A204.1 (cell line): ENCODE data around the gene CSNK1G2.

ENCODE experiments used
- FAIRE-seq: peaks from 2 replicates; lab custom pipeline; 2012; peaks lifted over from hg19 to GRCh38; lab: Jason Lieb, UNC

Gene CSNK1G2

GRCh38 chr19:1989513-1990229, 48.7 kb downstream of the CSNK1G2 start:
- no peak for FAIRE-seq

GRCh38 chr19:1990230-1991017, 49.5 kb downstream of the CSNK1G2 start:
- FAIRE-seq: no peak

GRCh38 chr19:1991018-1991913, 50.3 kb downstream of the CSNK1G2 start:
- no peak for FAIRE-seq

- FAIRE-seq: no peak
Observed at GRCh38 chr19:1992759-1993260, 51.8 kb downstream of the CSNK1G2 start.

- FAIRE-seq: no peak
Observed at GRCh38 chr19:1997353-1998233, 56.6 kb downstream of the CSNK1G2 start.

- FAIRE-seq: no peak
Observed at GRCh38 chr19:1998712-1999708, 58.0 kb downstream of the CSNK1G2 start.

GRCh38 chr19:1999856-2000515, 59.0 kb downstream of the CSNK1G2 start:
- FAIRE-seq: no peak

GRCh38 chr19:2003874-2004273, 62.9 kb downstream of the CSNK1G2 start:
- FAIRE-seq: no peak

- FAIRE-seq: no peak
Observed at GRCh38 chr19:2010135-2010668, 69.2 kb downstream of the CSNK1G2 start.

- no peak for FAIRE-seq
Observed at GRCh38 chr19:2011169-2011568, 70.2 kb downstream of the CSNK1G2 start.

- FAIRE-seq: no peak
Observed at GRCh38 chr19:2012941-2013682, 72.1 kb downstream of the CSNK1G2 start.

GRCh38 chr19:2013683-2013961, 72.7 kb downstream of the CSNK1G2 start:
- FAIRE-seq: no peak

- FAIRE-seq: no peak
Observed at GRCh38 chr19:2014131-2014571, 73.2 kb downstream of the CSNK1G2 start.

- no peak for FAIRE-seq
Observed at GRCh38 chr19:2014731-2015607, 74.0 kb downstream of the CSNK1G2 start.

GRCh38 chr19:2015608-2015950, 74.6 kb downstream of the CSNK1G2 start, which contains the start of gene BTBD2:
Gene BTBD2, minus strand, starts transcription at chr19:2015714. Its CDS starts 11 bp downstream, at chr19:2015703.
- no peak for FAIRE-seq

- FAIRE-seq: no peak
Observed at GRCh38 chr19:2016041-2016807, 75.3 kb downstream of the CSNK1G2 start.

GRCh38 chr19:2018752-2019151, 77.8 kb downstream of the CSNK1G2 start:
- FAIRE-seq: no peak
